B cell (primary cell): ENCODE results near the gene SLC52A3.

Source experiments
- CTCF ChIP-seq: fragments of 200-600 bp; IDR thresholded peaks from one replicate; pipeline ENCODE4 v1.8.0; 2022; ENCODE audit warnings: antibody characterized with exemption, mild to moderate bottlenecking
- EZH2 ChIP-seq: IDR thresholded peaks from 2 replicates; pipeline ENCODE4 v1.6.1; 2012; ENCODE audit warnings: borderline replicate concordance, low read depth, mild to moderate bottlenecking, moderate library complexity, low read length; ENCODE audit not compliant: insufficient read depth, poor library complexity, severe bottlenecking

DNA sequence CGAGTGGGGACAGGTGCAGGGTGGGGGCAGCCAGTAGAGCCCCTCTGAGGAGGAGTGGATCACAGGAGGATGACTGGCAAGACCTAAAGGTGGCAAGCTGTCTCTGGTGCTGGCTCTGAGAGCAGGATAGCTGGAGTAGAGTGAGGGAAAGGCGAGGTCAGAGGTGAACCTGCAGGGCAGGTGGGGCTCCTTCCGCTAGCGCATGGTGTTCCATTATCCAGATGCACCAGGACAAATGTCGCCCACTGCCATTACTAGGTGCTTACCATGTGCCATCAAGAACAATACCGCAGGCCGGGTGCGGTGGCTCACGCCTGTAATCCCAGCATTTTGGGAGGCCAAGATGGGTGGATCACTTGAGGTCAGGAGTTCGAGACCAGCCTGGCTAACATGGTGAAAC, 46.9 kb upstream of the SLC52A3 start:
- TF ChIP-seq CTCF = no peak
- TF ChIP-seq EZH2 = no peak
